CD14-positive monocyte (primary cell): ENCODE measurements around the gene SRMS. TPM values are rescaled to one million over a fixed set of nuclear protein-coding genes. Genes with fewer than 3 reads are reported as not detected.
A peak's percentile ranks its signal among the peaks of the same experiment; 100 is the strongest.

Experiments used
- DNase-seq, 3 donors: peaks; one replicate each; pipeline ENCODE4 v3.0.0-alpha.2; 2011 to 2022
- H2AFZ ChIP-seq: 2 replicates; pipeline ENCODE4 v1.6.0; 2012; ENCODE audit warnings: mild to moderate bottlenecking, low read depth, low read length, inconsistent platforms; ENCODE audit not compliant: insufficient read depth, poor library complexity, severe bottlenecking
- H3K27ac ChIP-seq, 2 donors: 1 replicate in 1 of 2; 2 replicates in 1 of 2; pipeline ENCODE4 v1.5.1; 2012 to 2013; ENCODE audit warnings: low read length in 2 of 2, control low read depth in 1 of 2, inconsistent platforms in 1 of 2, low read depth in 1 of 2, mild to moderate bottlenecking in 1 of 2
- H3K27me3 ChIP-seq, 2 donors: one replicate each; pipeline versions ENCODE4 v1.6.0 to v1.6.1; 2011 to 2013; ENCODE audit warnings: low read length in 2 of 2; ENCODE audit not compliant: control insufficient read depth in 2 of 2, insufficient read depth in 2 of 2
- H3K36me3 ChIP-seq, 2 donors: replicated peaks in 1 of 2; 1 replicate in 1 of 2; 2 replicates in 1 of 2; pipeline versions ENCODE4 v1.5.1 to v1.6.1; 2012 to 2013; ENCODE audit warnings: low read length in 2 of 2, control low read depth in 1 of 2, inconsistent platforms in 1 of 2, mild to moderate bottlenecking in 1 of 2; ENCODE audit not compliant: insufficient read depth in 2 of 2, control insufficient read depth in 1 of 2
- H3K4me1 ChIP-seq, 2 donors: 1 replicate in 1 of 2; 2 replicates in 1 of 2; pipeline versions ENCODE4 v1.5.1 to v1.6.1; 2012 to 2013; ENCODE audit warnings: low read length in 2 of 2, control low read depth in 1 of 2, inconsistent platforms in 1 of 2, mild to moderate bottlenecking in 1 of 2, moderate library complexity in 1 of 2; ENCODE audit not compliant: insufficient read depth in 2 of 2, control insufficient read depth in 1 of 2
- H3K4me2 ChIP-seq: replicated peaks from 2 replicates; pipeline ENCODE3; 2012; ENCODE audit warnings: low read length, moderate library complexity, mild to moderate bottlenecking; ENCODE audit not compliant: poor library complexity, severe bottlenecking; ENCODE audit errors: extremely low read depth
- H3K4me3 ChIP-seq, 3 experiments: fragments of 200-600 bp in 1 of 3; sonication (generic) in 1 of 3; replicated peaks in 1 of 3; 1 replicate in 2 of 3; 2 replicates in 1 of 3; pipeline ENCODE4 v1.5.1; 2011 to 2013; ENCODE audit warnings: low read length in 3 of 3, mild to moderate bottlenecking in 3 of 3, control low read depth in 2 of 3, low read depth in 2 of 3, inconsistent platforms in 1 of 3, moderate library complexity in 1 of 3
- H3K79me2 ChIP-seq: 2 replicates; pipeline ENCODE4 v1.6.0; 2012; ENCODE audit warnings: mild to moderate bottlenecking, control low read depth, inconsistent platforms, low read length, moderate library complexity; ENCODE audit not compliant: insufficient read depth
- H3K9ac ChIP-seq: 2 replicates; pipeline ENCODE4 v1.6.0; 2017; ENCODE audit warnings: low read length, mild to moderate bottlenecking; ENCODE audit not compliant: insufficient read depth, poor library complexity, severe bottlenecking
- H3K9me3 ChIP-seq, 2 donors: replicated peaks in 1 of 2; 1 replicate in 1 of 2; 2 replicates in 1 of 2; pipeline versions ENCODE4 v1.5.1 to v1.6.1; 2012 to 2013; ENCODE audit warnings: low read length in 2 of 2, control low read depth in 1 of 2; ENCODE audit not compliant: control insufficient read depth in 1 of 2, insufficient read depth in 1 of 2
- H4K20me1 ChIP-seq: 2 replicates; pipeline ENCODE4 v1.6.0; 2012; ENCODE audit warnings: mild to moderate bottlenecking, low read length, control low read depth, moderate library complexity; ENCODE audit not compliant: insufficient read depth
- H3K27ac Mint-ChIP-seq, 7 donors: one replicate each; pipeline ENCODE4 v1.8.0; 2020; ENCODE audit warnings: mild to moderate bottlenecking in 7 of 7, mixed read lengths in 7 of 7, moderate library complexity in 6 of 7, inconsistent platforms in 2 of 7
- H3K27me3 Mint-ChIP-seq, 3 donors: one replicate each; pipeline ENCODE4 v1.8.0; 2021 to 2022; ENCODE audit warnings: low read depth in 3 of 3, mild to moderate bottlenecking in 3 of 3, mixed read lengths in 3 of 3, moderate library complexity in 3 of 3, inconsistent platforms in 1 of 3
- H3K36me3 Mint-ChIP-seq, 2 donors: one replicate each; pipeline ENCODE4 v1.8.0; 2020; ENCODE audit warnings: mixed read lengths in 2 of 2, inconsistent platforms in 1 of 2, mild to moderate bottlenecking in 1 of 2
- H3K4me1 Mint-ChIP-seq: one replicate; pipeline ENCODE4 v1.8.0; 2020; ENCODE audit warnings: mild to moderate bottlenecking, mixed read lengths
- H3K4me3 Mint-ChIP-seq, 2 donors: one replicate each; pipeline ENCODE4 v1.8.0; 2020; ENCODE audit warnings: mild to moderate bottlenecking in 2 of 2, mixed read lengths in 2 of 2, moderate library complexity in 1 of 2
- H3K9me3 Mint-ChIP-seq, 7 donors: one replicate each; pipeline ENCODE4 v1.8.0; 2020 to 2022; ENCODE audit warnings: mixed read lengths in 7 of 7, mild to moderate bottlenecking in 6 of 7, moderate library complexity in 6 of 7, inconsistent platforms in 2 of 7
- WGBS: methylation state at CpG from one replicate; pipeline ENCODE4 v1.1.5; 2013; ENCODE audit warnings: missing lambda C conversion rate; ENCODE audit not compliant: insufficient coverage; 5-methylcytosine and 5-hydroxymethylcytosine counted together
- intact Hi-C, 2 donors: fragments of 100-400 bp; cut with micrococcal nuclease; formaldehyde crosslinking; loops; one replicate each; pipeline versions ENCODE4 v1.15.0 to v1.15.1; 2023
- polyA plus RNA-seq, 3 donors: library from polyadenylated mRNA; depleted of rRNA in 1 of 3; unstranded in 2 of 3; stranded (reverse) in 1 of 3; fragments of 300-500 nt in 2 of 3; fragments of >200 nt in 1 of 3; fragmentation: Illumina TruSeq in 2 of 3; gene quantifications; 1 replicate in 2 of 3; 2 replicates in 1 of 3; pipeline ENCODE4 v1.2.3, GENCODE V29; 2012 to 2021
- TF ChIP-seq, protein P1 (sequence below): fragments of 200-600 bp; IDR thresholded peaks from one replicate; pipeline ENCODE4 v1.8.0; 2022; ENCODE audit warnings: antibody characterized with exemption, mild to moderate bottlenecking

SRMS gene
- polyA plus RNA-seq, 3 donors: not detected

DNA sequence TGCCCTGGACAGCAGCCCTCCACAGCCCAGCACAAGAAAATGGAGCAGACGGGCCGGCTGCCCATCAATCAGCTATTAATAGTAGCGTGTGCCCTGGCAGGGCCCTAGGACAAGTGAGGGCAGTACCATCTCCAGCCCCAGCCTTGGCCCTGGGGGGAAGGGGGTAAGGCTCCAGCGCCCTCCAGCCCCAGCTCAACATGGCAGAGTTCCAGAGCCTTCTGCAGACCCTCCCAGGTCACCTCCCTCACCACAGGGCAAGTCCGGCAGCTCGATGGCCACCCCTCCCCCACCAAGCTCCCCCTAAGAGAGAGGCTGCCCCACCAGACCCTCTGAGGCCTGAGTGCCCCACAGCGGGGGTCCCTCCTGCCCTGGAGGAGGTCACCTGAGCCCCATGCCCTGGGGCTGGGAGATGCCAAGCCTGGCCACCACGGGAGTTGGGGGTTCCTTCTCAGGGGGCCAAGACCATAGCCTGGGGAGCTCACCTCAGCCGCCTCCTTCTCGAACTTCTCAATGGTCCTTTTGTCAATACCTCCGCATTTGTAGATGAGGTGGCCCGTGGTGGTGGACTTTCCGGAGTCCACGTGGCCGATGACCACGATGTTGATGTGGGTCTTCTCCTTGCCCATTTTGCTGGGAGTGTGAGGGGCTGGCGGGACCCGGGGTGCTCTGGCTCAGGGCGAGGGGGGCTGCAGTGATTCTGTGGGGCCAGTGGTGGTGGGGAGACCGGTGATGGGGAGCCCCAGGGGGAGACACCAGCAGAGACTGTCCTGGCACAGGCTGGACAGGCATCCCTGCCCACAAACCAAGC is 50.2 kb downstream of the SRMS start:
- 89% methylated on average over 9 of the region's 20 CpGs for WGBS
- Histone ChIP-seq H4K20me1 (no peaks in the 10 kb centered on the region), H3K4me3 (no peak overlapping the region), H3K27ac (no peak overlapping the region), H3K36me3 (no peaks in the 10 kb centered on the region), H3K4me2 (no peak overlapping the region), H3K79me2 (no peaks in the 10 kb centered on the region), H3K4me1 (peaks cover 8 to 20% of the 10 kb centered on the region in 2 donors), H3K9me3 (peaks cover 0 to 5% of the 10 kb centered on the region in 2 donors), H3K9ac (no peak overlapping the region), H2AFZ (no peak overlapping the region), H3K27me3 (peaks cover 9 to 39% of the 10 kb centered on the region in 2 donors)
- no peaks in the 10 kb centered on the region for H3K36me3 Mint-ChIP-seq
- H3K4me3 Mint-ChIP-seq: peak overlapping the region in 1 of 2 donors; percentile 73
- intact Hi-C loops: loop anchor here (2.0 kb wide), 2 partner anchors 473 to 475 kb away; no protein-coding TSS in a partner anchor
- H3K27ac Mint-ChIP-seq: peak overlapping the region in 1 of 7 donors; percentile 31
- H3K27me3 Mint-ChIP-seq: peaks cover 39 to 69% (median 46%) of the 10 kb centered on the region in 3 donors
- peaks cover 0 to 5% (median under 1%) of the 10 kb centered on the region in 7 donors for H3K9me3 Mint-ChIP-seq
- TF ChIP-seq, protein P1, sequence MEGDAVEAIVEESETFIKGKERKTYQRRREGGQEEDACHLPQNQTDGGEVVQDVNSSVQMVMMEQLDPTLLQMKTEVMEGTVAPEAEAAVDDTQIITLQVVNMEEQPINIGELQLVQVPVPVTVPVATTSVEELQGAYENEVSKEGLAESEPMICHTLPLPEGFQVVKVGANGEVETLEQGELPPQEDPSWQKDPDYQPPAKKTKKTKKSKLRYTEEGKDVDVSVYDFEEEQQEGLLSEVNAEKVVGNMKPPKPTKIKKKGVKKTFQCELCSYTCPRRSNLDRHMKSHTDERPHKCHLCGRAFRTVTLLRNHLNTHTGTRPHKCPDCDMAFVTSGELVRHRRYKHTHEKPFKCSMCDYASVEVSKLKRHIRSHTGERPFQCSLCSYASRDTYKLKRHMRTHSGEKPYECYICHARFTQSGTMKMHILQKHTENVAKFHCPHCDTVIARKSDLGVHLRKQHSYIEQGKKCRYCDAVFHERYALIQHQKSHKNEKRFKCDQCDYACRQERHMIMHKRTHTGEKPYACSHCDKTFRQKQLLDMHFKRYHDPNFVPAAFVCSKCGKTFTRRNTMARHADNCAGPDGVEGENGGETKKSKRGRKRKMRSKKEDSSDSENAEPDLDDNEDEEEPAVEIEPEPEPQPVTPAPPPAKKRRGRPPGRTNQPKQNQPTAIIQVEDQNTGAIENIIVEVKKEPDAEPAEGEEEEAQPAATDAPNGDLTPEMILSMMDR: no peak
- no peak for DNase-seq
- H3K4me1 Mint-ChIP-seq: peaks cover 5% of the 10 kb centered on the region

DNA sequence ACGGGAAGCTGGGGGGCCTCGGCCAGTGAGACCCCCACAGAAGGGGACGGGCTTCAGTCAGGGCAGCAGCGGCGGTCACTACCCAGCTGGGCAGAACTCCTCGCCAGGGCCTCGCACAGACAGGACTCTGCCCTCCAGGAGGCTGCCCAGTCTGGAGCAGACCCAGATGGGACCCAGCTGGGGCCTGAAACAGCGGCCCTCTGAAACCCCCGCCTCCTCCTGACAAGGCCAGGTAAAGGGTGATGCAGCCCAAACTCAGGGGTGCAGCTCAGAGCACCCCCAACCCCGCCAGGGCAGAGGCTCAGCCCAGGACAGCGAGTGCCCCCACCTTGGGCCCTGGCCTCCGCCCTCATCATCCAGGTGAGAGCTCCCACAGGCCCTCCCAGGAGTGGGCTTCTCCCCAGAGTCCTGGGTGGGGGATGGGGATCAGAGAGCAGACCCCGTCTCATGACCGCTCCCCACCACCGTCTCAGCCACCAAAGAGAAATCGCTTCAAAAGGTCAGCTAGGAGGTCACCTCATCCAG is 50.9 kb downstream of the SRMS start:
- no peaks in the 10 kb centered on the region for H3K36me3 ChIP-seq
- peak overlapping the region; percentile 71 for H2AFZ ChIP-seq
- H3K27me3 Mint-ChIP-seq: peaks cover 39 to 64% (median 46%) of the 10 kb centered on the region in 3 donors
- peak overlapping the region; percentile 75 for H3K4me2 ChIP-seq
- H3K36me3 Mint-ChIP-seq: no peaks in the 10 kb centered on the region
- peaks cover 5% of the 10 kb centered on the region for H3K4me1 Mint-ChIP-seq
- peaks cover 9 to 39% of the 10 kb centered on the region in 2 donors for H3K27me3 ChIP-seq
- no peak overlapping the region for H3K9ac ChIP-seq
- TF ChIP-seq, protein P1: no peak
- H3K27ac ChIP-seq: no peak overlapping the region
- H3K9me3 Mint-ChIP-seq: peaks cover 0 to 5% (median 3%) of the 10 kb centered on the region in 7 donors
- H4K20me1 ChIP-seq: no peaks in the 10 kb centered on the region
- no peak for DNase-seq
- peaks cover 8 to 20% of the 10 kb centered on the region in 2 donors for H3K4me1 ChIP-seq
- 65% methylated on average over 14 of the region's 16 CpGs for WGBS
- intact Hi-C loops: loop anchor here (2.0 kb wide), 2 partner anchors 474 to 476 kb away; no protein-coding TSS in a partner anchor
- no peaks in the 10 kb centered on the region for H3K79me2 ChIP-seq
- peaks cover 0 to 5% of the 10 kb centered on the region in 2 donors for H3K9me3 ChIP-seq
- peak overlapping the region in 2 of 3 experiments; percentile 8 to 68 for H3K4me3 ChIP-seq
- H3K27ac Mint-ChIP-seq: peak overlapping the region in 1 of 7 donors; percentile 31
- peak overlapping the region; percentile 77 to 91 for H3K4me3 Mint-ChIP-seq
